Ureter (tissue), 1 donor: ENCODE data around the gene JADE2. TPM values are rescaled to one million over a fixed set of nuclear protein-coding genes. Genes with fewer than 3 reads are reported as not detected.
"Not testable (repeated sequence)": the region's sequence is repeated elsewhere in the genome, so short reads cannot be mapped to it uniquely, and the experiment has no call there.

ENCODE experiments used
- DNase-seq: peaks from one replicate; pipeline ENCODE4 v3.0.0-alpha.2; 2020; ENCODE audit warnings: low spot score
- total RNA-seq: library from RNA; stranded (reverse); gene quantifications from one replicate; pipeline ENCODE4 v1.2.4, GENCODE V29; 2023
- donor health status: DM: yes; HTN: yes; CAD: no.

Gene JADE2
- total RNA-seq, 1 donor from 2014 or later, result 68.7 TPM

DNA sequence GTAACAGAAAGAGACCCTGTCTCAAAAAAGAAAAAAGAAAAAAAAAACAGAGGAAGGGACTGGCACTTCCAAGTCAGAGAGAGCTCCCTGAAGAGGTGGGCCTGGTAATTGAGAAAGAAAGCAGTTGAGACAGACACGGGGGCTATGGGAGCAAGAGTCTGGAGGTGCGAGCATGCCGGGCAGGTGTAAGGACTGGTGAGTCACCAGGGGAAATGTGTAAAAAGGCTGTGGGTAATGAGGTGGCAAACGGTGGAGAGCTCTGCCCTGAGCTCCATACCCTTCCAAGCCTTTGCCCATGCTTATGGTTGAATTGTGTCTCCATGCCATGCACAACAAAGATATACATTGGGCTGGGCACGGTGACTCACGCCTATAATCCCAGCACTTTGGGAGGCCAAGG lies 18.0 kb upstream of the JADE2 start:
- DNase-seq, result no peak

GRCh38 chr5:134508521-134509195 lies 16.8 kb upstream of the JADE2 start:
- DNase-seq, result no peak

- DNase-seq, result no peak
Measured at GRCh38 chr5:134509308-134510040, 16.0 kb upstream of the JADE2 start.

DNA sequence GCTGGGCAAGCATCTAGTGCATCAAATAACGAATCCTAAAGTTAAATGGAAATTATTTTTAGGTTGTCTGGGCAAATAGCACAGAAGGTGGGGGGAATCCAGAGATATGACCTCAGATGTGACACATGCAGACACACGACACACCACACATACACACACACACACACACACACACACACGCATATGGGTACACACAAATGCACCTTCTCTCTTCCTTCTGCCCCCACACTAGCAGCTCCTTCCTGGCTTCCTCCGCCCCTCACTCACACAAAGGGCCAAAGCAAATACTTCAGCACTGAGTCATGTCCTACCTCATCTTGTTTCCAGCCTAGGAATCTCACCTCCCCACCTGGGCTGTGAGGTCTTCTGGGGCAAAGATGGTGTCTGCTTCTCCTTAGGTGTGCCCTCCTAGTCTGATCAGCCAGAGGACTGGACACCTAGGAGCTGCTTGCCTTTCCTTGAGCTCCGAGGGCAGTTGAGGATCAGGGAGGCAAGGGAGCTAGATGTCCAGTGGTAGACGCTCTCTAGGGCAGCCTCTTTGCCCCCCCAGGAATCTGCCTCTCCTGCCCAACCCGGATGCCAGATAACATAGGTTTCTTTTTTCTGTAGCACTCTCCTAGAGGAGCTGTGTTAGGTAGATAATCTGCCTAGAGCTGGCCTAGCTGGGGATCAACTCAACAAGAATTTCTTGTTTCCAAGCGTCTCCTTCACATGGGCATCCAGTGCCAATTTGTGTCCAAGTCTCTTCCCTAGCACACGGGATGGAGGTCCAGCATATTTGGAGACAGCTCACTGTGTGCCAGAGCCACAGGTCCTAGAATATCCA lies 14.3 kb upstream of the JADE2 start:
- DNase-seq, result peak; percentile 51

- DNase-seq, result peak; percentile 74
Measured at GRCh38 chr5:134511796-134512660, 13.4 kb upstream of the JADE2 start.

DNA sequence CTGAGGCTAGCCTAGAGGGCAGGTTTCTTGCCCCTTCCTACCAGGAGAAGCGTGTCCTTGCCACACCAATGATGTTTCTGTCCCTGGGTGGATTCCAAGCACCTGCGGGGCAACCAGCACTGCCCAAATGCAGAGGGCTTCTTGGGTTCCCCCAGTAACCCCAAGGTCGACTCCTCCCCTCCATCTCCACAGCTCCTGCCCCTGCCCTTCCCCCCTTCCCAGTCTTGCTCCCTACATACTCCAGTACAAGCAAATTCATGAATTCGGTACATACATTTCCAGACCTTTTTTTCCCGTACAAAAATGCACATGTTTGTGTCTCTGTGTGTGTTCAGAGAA lies 12.8 kb upstream of the JADE2 start:
- DNase-seq, result no peak

- no peak for DNase-seq
Measured at GRCh38 chr5:134515801-134516200, 9.7 kb upstream of the JADE2 start.

DNA sequence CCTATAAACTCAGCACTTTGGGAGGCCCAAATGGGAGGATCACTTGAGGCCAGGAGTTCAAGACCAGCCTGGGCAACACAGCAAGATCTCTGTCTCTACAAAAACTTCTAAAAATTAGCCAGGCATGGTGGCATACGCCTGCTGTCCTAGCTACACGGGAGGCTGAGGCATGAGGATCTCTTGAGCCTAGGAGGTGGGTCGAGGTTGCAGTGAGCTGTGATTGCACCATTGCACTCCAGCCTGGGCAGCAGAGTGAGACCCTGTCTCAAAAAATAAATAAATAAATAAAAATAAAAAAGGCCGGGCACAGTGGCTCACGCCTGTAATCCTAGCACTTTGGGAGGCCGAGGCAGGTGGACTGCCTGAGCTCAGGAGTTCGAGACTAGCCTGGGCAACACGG lies 8.5 kb upstream of the JADE2 start:
- not testable (repeated sequence) for DNase-seq

DNA sequence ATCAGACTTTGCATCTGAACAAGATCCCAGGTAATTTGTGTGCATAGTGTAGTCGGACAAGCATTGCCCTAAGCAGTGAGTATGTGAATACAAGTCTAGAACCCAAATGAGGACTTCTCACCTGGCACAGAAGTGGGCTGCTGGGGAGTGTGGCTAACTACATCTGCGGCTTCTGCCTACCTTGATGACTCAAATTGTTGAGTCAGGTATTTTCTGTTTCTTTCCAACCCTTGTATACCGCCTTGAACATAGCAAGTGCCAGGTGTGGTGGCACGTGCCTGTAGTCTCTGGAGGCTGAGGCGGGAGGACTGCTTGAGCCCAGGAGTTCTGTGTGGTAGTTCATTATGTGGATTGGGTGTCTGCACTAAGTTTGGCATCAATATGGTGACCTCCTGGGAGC lies 7.9 kb upstream of the JADE2 start:
- DNase-seq, result no peak

DNA sequence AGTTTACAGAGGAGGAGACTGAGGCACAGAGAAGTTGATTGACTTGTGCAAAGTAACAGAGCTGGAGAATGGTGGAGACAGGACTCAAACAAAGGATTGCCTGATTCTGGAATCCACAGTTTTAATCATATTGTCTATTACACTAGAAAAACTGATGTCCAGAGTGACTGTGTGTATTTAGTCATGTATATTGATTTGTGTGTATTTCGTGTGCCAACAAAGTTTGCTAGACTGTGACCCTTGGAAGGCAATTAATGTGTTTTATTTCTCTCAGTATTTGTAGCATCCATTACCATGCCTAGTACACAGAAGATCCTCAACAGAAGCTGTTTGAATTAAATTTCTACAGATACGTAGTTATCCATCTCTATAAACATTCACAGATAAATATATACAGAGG lies 5.5 kb upstream of the JADE2 start:
- no peak for DNase-seq

GRCh38 chr5:134521841-134522240 lies 3.6 kb upstream of the JADE2 start:
- DNase-seq, result no peak

DNA sequence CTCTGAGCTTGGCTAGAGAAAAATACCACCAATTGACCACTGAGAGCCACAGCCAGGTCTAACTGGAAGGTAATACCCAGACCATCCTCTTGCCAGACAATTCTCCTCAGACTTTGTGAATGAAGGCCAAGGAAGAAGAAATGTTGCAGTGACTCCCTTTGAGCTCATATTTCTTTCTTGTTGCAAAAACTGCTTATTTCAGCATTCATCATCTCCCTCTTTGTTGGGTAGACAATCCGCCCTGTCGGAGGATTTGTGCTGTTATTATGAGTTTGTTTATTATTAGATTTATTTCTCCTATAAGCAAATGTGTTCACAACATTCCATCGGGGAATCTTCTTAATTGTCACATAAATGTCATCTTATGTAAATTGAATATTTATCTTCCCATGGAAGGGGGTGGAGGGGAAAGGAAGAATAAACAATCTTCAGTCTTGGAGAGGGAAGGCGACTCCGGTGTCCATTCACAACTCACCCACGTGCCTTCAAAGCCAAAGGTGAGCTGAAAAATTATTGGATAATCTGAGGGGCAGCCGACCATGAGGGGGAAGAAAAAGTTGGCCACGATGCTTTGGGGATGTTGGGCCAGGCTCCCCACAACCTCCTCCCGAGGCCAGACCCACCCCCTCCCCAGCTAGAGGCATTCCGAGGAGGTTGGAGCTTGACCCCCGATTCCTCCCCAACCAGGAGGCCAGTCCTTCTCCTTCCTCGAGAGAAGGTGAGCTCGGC lies 1.8 kb upstream of the JADE2 start:
- no peak for DNase-seq

DNA sequence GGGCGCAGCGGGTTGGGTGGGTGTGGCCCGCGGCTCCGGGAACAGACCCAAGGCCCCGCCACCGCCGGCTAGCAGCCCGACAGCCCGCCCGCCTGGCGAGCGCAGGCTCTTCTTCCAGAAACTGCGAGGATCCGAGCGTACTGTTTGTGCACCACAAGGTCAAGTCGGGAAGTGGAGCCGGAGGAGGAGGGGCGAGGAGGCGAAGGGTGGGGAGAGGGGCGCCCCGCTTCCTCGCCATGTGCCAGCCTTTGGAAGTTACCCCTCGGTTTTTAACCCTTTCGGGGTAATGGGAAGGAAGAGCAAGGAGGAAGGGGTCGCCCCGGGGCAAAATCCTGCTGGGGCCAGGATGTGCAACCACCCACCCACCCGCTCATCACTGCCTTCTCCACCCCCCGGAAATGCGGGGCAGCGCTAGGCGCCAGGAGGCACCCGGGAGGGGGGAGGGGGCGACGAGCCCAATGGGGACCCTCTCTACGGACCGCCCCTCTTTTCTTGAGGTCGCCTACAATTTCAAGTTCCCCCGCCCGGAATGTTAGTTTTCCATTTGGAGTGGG lies 1.1 kb upstream of the JADE2 start:
- DNase-seq, result peak; percentile 89

- peak; percentile 86 for DNase-seq
Measured at GRCh38 chr5:134525683-134526482, 413 bp downstream of the JADE2 start.

DNA sequence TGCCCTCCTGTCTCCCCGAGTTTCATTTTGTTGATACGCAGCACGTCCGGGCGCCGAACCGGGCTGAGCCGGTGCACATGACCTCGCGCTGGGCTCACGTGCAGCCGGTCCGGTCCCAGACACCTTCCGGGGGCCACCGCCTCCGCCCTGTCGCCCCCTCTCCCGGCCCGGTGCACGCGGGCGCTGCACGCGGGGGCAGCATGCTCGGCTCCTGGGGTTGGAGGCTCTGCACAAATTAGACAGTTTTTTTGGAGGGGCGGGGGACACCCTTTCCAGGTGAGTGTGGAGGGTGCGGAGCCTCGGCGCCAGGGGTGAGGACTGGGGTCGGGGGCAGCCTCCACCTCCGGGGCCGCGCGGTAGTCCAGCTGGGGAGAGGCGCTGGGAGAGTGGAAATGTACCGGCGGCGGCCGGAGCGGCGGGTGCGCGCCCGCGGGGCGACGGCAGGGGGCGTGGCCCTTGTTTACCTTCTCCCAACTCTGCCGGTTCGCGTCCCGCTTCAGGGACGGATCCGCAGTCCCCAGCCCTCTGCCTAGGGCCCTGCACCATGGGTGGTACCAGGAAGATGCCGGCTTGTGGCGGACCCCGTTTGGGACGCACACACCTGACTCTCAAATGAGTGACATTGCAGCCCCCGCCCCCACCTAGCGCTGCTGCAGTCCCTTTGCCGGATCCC lies 1.1 kb downstream of the JADE2 start:
- DNase-seq, result peak; percentile 84

DNA sequence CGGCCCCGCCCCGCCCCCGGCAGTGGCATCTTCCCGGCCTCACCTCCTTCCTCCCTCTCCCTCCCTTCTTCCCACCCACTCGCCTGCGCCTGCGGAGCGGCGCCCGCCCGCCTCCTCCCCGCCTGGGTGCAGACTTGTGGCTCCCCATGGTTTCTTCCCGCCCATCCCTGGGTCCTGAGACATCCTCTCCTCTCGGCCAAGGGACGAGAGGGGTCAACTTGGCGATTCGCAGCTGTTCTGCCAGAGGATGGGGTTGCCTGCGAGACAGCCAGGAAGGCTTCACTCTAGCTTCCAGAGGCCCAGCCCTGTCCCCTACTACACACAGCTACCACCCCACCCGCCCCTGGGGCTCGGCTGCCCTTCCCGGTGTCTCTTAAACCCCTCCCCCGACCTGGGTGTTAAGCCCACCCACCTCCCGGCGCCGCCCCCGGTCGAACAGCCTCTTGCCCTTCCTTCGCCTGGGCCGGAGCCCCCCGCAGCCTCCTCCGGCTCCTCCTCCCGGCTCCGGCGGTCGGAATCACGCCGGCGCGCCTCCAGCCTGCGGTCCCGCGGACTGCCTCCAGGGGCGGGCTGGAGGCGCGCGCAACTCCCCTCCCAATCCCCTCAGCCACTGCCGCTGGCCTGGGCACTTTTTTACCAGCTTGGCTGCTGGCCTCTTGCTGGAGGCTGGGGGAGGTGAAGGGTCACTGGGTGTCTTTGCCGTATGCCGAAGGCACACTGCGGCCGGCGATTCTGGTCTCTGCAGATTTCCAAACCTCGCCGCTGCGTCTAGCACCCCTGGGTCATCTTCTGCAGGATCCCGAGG lies 1.9 kb downstream of the JADE2 start:
- peak; percentile 85 for DNase-seq

DNA sequence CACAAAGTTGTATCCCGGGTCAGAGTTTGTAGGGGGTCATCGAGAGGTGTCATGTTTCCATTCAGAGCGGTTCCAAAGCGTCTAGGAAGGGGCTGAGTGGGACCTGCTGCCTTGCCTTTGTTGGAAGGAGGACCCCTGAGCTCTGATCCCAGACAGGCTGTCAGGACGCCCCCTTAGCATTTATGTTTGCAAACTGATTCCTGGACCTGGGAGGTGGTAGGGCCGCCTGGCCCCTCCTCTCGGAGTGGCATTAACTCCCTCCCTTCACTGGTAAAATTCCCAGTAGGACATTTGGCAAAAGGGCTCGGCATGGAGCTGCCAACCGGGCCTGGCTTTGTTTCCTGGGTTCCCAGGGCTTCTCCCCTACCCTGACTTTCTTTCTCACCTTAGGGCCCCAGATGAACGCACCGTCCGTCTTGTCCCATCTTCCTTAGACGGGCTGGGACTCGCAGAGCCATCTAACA lies 2.5 kb downstream of the JADE2 start:
- no peak for DNase-seq

- no peak for DNase-seq
Measured at GRCh38 chr5:134528556-134528955, 3.1 kb downstream of the JADE2 start.
